WERI-Rb-1 (cell line): ENCODE data around the gene CHKA.

Experiments used
- DNase-seq: peaks from one replicate; pipeline ENCODE4 v3.0.0-alpha.2; 2020
- H3K27ac ChIP-seq: fragments of 250-450 bp; sonication (Bioruptor Pico); 2 replicates; pipeline ENCODE4 v1.5.1; 2020; ENCODE audit warnings: mild to moderate bottlenecking, moderate library complexity
- H3K27me3 ChIP-seq: fragments of 250-450 bp; sonication (Bioruptor Pico); 2 replicates; pipeline ENCODE4 v1.5.1; 2021; ENCODE audit warnings: mild to moderate bottlenecking, low read depth, moderate library complexity; ENCODE audit not compliant: insufficient read depth, severe bottlenecking
- H3K36me3 ChIP-seq: fragments of 250-450 bp; sonication (Bioruptor Pico); 2 replicates; pipeline ENCODE4 v1.5.1; 2020; ENCODE audit warnings: mild to moderate bottlenecking, moderate library complexity
- H3K4me3 ChIP-seq: 2 replicates; pipeline ENCODE4 v1.5.1; 2011; ENCODE audit warnings: low read depth, mild to moderate bottlenecking, control low read depth, low read length
- H3K9me3 ChIP-seq: fragments of 250-450 bp; sonication (Bioruptor Pico); 2 replicates; pipeline ENCODE4 v1.5.1; 2021; ENCODE audit warnings: mild to moderate bottlenecking, moderate library complexity; ENCODE audit not compliant: severe bottlenecking
- TF ChIP-seq, protein P1 (sequence below): IDR thresholded peaks from 2 replicates; pipeline ENCODE4 v1.5.1; 2011; ENCODE audit warnings: low read depth, mild to moderate bottlenecking, control low read depth, inconsistent platforms, low read length

CHKA gene

DNA sequence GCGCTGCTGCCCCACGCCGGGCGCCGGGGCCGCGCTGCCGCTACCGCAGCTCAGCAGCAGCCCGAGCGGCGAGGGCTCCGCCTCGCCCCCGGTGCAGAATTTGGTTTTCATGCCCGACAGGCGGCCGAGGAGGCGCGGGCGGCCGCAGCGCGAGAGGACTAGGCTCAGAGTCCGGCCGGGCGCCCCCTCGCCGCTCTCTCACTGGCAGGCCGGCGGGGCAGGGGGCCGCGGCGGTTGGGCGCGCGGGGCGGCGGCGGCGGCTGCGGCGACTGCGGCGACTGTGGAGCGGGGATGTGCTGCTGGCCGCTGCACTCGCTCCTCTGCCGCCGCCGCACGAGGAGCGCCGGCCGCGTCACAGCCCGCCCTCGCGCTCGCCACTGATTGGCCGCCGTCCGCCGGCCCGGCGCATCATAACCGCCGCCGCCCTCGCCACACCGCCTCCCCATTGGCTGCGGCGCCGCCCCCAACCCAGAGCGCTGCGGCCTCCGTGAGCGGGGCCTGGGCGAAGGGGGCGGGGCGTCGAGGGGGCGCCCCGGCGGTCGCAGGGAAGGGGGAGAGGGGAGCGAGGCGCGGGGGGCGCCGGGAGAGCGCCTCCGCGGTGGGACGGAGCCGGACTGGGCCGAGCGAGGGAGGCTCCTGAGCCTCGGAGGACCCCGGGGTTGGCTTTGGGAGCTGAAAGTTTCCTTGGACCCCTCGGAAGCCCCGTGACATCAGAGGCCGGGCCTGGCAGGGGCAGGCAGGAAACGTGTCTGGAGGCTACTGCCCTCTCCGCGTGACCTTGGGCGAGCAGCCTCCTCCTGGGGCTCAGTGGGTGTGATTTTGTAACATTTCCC is at the start of gene CHKA:
Gene CHKA, minus strand, starts transcription at position 322 of the 833 bp plus-strand sequence. Its CDS starts 211 bp downstream, at position 111.
- DNase-seq: peak; percentile 92
- H3K27me3 ChIP-seq: no peaks in the 10 kb centered on the region
- no peaks in the 10 kb centered on the region for H3K9me3 ChIP-seq
- H3K27ac ChIP-seq: peak within 1 kb of the TSS; percentile 88
- H3K36me3 ChIP-seq: no peaks in the 10 kb centered on the region
- TF ChIP-seq, protein P1, sequence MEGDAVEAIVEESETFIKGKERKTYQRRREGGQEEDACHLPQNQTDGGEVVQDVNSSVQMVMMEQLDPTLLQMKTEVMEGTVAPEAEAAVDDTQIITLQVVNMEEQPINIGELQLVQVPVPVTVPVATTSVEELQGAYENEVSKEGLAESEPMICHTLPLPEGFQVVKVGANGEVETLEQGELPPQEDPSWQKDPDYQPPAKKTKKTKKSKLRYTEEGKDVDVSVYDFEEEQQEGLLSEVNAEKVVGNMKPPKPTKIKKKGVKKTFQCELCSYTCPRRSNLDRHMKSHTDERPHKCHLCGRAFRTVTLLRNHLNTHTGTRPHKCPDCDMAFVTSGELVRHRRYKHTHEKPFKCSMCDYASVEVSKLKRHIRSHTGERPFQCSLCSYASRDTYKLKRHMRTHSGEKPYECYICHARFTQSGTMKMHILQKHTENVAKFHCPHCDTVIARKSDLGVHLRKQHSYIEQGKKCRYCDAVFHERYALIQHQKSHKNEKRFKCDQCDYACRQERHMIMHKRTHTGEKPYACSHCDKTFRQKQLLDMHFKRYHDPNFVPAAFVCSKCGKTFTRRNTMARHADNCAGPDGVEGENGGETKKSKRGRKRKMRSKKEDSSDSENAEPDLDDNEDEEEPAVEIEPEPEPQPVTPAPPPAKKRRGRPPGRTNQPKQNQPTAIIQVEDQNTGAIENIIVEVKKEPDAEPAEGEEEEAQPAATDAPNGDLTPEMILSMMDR: no peak
- peak within 1 kb of the TSS; percentile 66 for H3K4me3 ChIP-seq

DNA sequence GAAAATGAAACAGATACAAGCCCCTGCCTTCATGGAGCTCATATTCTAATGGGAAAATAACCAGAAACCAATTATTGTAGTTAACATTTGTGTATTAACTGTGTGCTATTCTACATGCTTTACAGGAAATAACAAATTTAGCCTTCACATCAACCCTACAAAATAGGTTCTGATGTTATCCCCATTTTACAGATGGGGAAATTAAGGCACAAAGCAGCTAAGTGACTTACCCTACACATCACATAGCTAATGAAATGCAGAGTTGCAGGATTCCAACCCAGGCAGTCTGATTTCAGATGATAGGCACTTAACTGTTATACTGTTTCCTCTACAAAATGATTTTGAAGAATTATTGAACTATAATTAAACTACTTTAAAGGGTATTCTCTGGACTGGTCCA is 48.3 kb upstream of the CHKA start:
- no peak for DNase-seq
- H3K27ac ChIP-seq: no peak overlapping the region
- TF ChIP-seq, protein P1: no peak
- no peak overlapping the region for H3K4me3 ChIP-seq
- no peaks in the 10 kb centered on the region for H3K9me3 ChIP-seq
- H3K27me3 ChIP-seq: no peaks in the 10 kb centered on the region
- peaks cover 76% of the 10 kb centered on the region for H3K36me3 ChIP-seq

DNA sequence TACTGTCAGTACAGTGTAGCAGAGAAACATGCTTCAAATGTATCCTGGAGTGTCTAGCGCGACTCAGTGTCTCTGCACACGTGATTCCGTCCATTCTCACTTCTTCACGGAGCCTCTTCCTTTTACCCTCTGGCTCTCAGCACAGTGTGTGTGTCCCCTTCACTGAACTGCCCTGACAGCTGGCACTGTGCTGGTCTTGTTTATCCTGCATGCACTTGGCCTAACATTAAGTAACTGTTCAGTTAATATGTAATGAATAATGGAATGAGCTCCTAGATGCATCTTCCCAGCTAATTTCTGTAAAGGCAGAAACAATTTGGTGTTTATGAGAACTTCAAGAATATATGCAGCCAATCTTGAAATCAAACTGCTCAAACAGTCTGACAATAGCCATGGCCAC is 47.5 kb upstream of the CHKA start:
- no peak overlapping the region for H3K27ac ChIP-seq
- DNase-seq: no peak
- TF ChIP-seq, protein P1: no peak
- no peaks in the 10 kb centered on the region for H3K27me3 ChIP-seq
- H3K4me3 ChIP-seq: no peak overlapping the region
- H3K36me3 ChIP-seq: peaks cover 69% of the 10 kb centered on the region
- H3K9me3 ChIP-seq: no peaks in the 10 kb centered on the region

DNA sequence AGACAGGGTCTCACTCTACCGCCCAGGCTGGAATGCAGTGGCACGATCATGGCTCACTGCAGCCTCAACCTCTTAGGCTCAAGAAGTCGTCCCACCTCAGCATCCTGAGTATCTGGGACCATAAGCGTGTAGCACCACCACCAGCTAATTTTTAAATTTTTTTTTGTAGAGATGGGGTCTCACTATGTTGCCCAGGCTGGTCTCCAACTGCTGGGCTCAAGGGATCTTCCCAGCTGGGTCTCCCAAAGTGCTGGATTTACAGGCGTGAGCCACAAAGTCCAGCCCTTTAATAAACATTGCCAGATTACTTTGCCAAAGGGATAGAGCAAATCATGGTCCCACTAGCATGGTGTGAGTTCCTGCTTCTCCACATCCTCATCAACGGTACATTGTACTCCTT is 46.3 kb upstream of the CHKA start:
- no peaks in the 10 kb centered on the region for H3K9me3 ChIP-seq
- no peak for DNase-seq
- no peaks in the 10 kb centered on the region for H3K27me3 ChIP-seq
- TF ChIP-seq, protein P1: no peak
- no peak overlapping the region for H3K27ac ChIP-seq
- H3K4me3 ChIP-seq: no peak overlapping the region
- peaks cover 61% of the 10 kb centered on the region for H3K36me3 ChIP-seq

DNA sequence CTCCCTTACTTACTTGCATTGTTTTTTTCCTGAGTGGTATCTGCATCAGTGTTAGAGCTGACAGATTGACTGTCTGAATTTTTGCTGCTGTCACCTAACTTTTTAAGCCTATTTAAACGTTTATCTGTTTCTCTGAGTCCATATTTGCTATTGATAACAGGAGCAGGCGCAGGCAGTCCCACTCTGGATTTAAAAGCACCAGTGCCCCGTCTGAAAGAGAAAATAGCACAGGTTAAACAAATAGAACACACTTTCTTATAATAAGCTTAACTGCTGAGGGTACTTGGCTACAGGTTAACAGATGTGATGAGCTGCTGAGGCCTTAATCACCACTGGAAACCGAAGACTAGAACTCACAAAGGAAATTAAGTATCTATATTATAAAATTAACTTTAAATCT is 45.8 kb upstream of the CHKA start:
- TF ChIP-seq, protein P1: no peak
- no peaks in the 10 kb centered on the region for H3K27me3 ChIP-seq
- H3K9me3 ChIP-seq: no peaks in the 10 kb centered on the region
- no peak overlapping the region for H3K27ac ChIP-seq
- no peak overlapping the region for H3K4me3 ChIP-seq
- H3K36me3 ChIP-seq: peaks cover 58% of the 10 kb centered on the region
- DNase-seq: no peak
